H1 (cell line): ENCODE results near the gene PHACTR2. TPM values are rescaled to one million over a fixed set of nuclear protein-coding genes. Genes with fewer than 3 reads are reported as not detected.

Source experiments
- CTCF ChIA-PET: fragments of 300-600 bp; sonication (Branson Sonifier 250); formaldehyde crosslinking; loops from one replicate; lab custom pipeline; 2021; ENCODE audit not compliant: partially characterized antibody; lab: Charles Lee
- POLR2A ChIA-PET: fragments of 300-600 bp; sonication (Branson Sonifier 250); formaldehyde crosslinking; loops from one replicate; lab custom pipeline; 2021; ENCODE audit warnings: inconsistent platforms; ENCODE audit not compliant: partially characterized antibody; lab: Charles Lee
- DNase-seq, 2 experiments: peaks; one replicate each; pipeline versions ENCODE4 v3.0.0 to v3.0.0-alpha.2; 2010 to 2022; ENCODE audit warnings: low spot score in 2 of 2, low read depth in 1 of 2, mixed read lengths in 1 of 2
- FAIRE-seq: peaks from 2 replicates; lab custom pipeline; 2011; peaks lifted over from hg19 to GRCh38; lab: Jason Lieb, UNC
- H2AFZ ChIP-seq: 2 replicates; pipeline ENCODE4 v1.8.1; 2012; ENCODE audit warnings: low read length, inconsistent platforms
- H2AK5ac ChIP-seq: 2 replicates; pipeline ENCODE4 v1.6.1; 2013; ENCODE audit warnings: low read depth, low read length
- H2BK120ac ChIP-seq: replicated peaks from 2 replicates; pipeline ENCODE3; 2013; ENCODE audit warnings: low read depth, low read length, inconsistent platforms
- H2BK12ac ChIP-seq: 2 replicates; pipeline ENCODE4 v1.6.1; 2013; ENCODE audit warnings: low read depth, low read length
- H2BK15ac ChIP-seq: 2 replicates; pipeline ENCODE4 v1.6.1; 2013; ENCODE audit warnings: low read length
- H2BK20ac ChIP-seq: 2 replicates; pipeline ENCODE4 v1.6.1; 2013; ENCODE audit warnings: low read length
- H2BK5ac ChIP-seq: 2 replicates; pipeline ENCODE4 v1.6.1; 2013; ENCODE audit warnings: low read depth, low read length
- H3K14ac ChIP-seq: 2 replicates; pipeline ENCODE4 v1.6.1; 2013; ENCODE audit warnings: inconsistent platforms; ENCODE audit not compliant: insufficient read length
- H3K18ac ChIP-seq: 2 replicates; pipeline ENCODE4 v1.6.1; 2013; ENCODE audit warnings: low read length; ENCODE audit errors: extremely low read depth
- H3K23ac ChIP-seq: 2 replicates; pipeline ENCODE4 v1.6.1; 2013; ENCODE audit warnings: inconsistent platforms; ENCODE audit not compliant: insufficient read length
- H3K23me2 ChIP-seq: 2 replicates; pipeline ENCODE4 v1.6.1; 2013; ENCODE audit warnings: low read depth, low read length
- H3K27ac ChIP-seq: 2 replicates; pipeline ENCODE4 v1.6.1; 2011; ENCODE audit warnings: low read depth, low read length, inconsistent platforms
- H3K27me3 ChIP-seq, 4 experiments: replicated peaks in 1 of 4; 1 replicate in 1 of 4; 2 replicates in 3 of 4; pipeline versions ENCODE4 v1.6.1 to v1.8.1; 2011 to 2013; ENCODE audit warnings: low read length in 3 of 4, mild to moderate bottlenecking in 3 of 4, inconsistent platforms in 2 of 4, mixed read lengths in 2 of 4, moderate library complexity in 1 of 4; ENCODE audit not compliant: control insufficient read depth in 3 of 4, insufficient read depth in 3 of 4; ENCODE audit errors: extremely low read depth in 1 of 4
- H3K36me3 ChIP-seq, 4 experiments: 2 replicates each; pipeline versions ENCODE4 v1.6.1 to v1.8.1; 2011 to 2013; ENCODE audit warnings: mild to moderate bottlenecking in 4 of 4, low read length in 3 of 4, moderate library complexity in 2 of 4, control low read depth in 1 of 4, inconsistent platforms in 1 of 4; ENCODE audit not compliant: insufficient read depth in 4 of 4, control insufficient read depth in 2 of 4
- H3K4ac ChIP-seq: replicated peaks from 2 replicates; pipeline ENCODE3; 2013; ENCODE audit warnings: low read length, low read depth, mixed read lengths, inconsistent platforms; ENCODE audit not compliant: insufficient read length
- H3K4me1 ChIP-seq, 4 experiments: replicated peaks in 1 of 4; 1 replicate in 1 of 4; 2 replicates in 3 of 4; pipeline versions ENCODE4 v1.6.1 to v1.8.1; 2011 to 2013; ENCODE audit warnings: low read length in 3 of 4, inconsistent platforms in 2 of 4, mixed read lengths in 1 of 4; ENCODE audit not compliant: insufficient read depth in 4 of 4, control insufficient read depth in 3 of 4
- H3K4me2 ChIP-seq, 2 experiments: 2 replicates each; pipeline versions ENCODE4 v1.6.1 to v1.8.1; 2011 to 2013; ENCODE audit warnings: low read depth in 2 of 2, low read length in 2 of 2, control low read depth in 1 of 2, inconsistent platforms in 1 of 2, mild to moderate bottlenecking in 1 of 2; ENCODE audit not compliant: insufficient read depth in 1 of 2
- H3K4me3 ChIP-seq, 4 experiments: fragments of 200-600, 300-600 bp in 1 of 4; sonication (generic), shearing (Covaris generic), sonication (Bioruptor Twin) in 1 of 4; 2 replicates each; pipeline versions ENCODE4 v1.5.1 to v1.8.1; 2011 to 2016; ENCODE audit warnings: low read length in 4 of 4, low read depth in 3 of 4, control low read depth in 2 of 4, inconsistent platforms in 2 of 4, mild to moderate bottlenecking in 2 of 4, mixed read lengths in 1 of 4, moderate library complexity in 1 of 4; ENCODE audit not compliant: insufficient read depth in 2 of 4; ENCODE audit errors: extremely low read depth in 1 of 4
- H3K56ac ChIP-seq: replicated peaks from 2 replicates; pipeline ENCODE3; 2013; ENCODE audit warnings: low read depth, mild to moderate bottlenecking, mixed read lengths, low read length, inconsistent platforms; ENCODE audit not compliant: insufficient read length
- H3K79me1 ChIP-seq: 2 replicates; pipeline ENCODE4 v1.6.1; 2013; ENCODE audit warnings: low read depth, low read length, control low read depth
- H3K79me2 ChIP-seq, 2 experiments: 2 replicates each; pipeline versions ENCODE4 v1.6.1 to v1.8.1; 2012 to 2013; ENCODE audit warnings: low read length in 2 of 2, mild to moderate bottlenecking in 2 of 2, inconsistent platforms in 1 of 2; ENCODE audit not compliant: insufficient read depth in 2 of 2, control insufficient read depth in 1 of 2
- H3K9ac ChIP-seq, 4 experiments: replicated peaks in 1 of 4; 1 replicate in 1 of 4; 2 replicates in 3 of 4; pipeline versions ENCODE4 v1.6.1 to v1.8.1; 2011 to 2013; ENCODE audit warnings: low read depth in 3 of 4, low read length in 3 of 4, control low read depth in 2 of 4, mild to moderate bottlenecking in 2 of 4, moderate library complexity in 2 of 4, inconsistent platforms in 1 of 4; ENCODE audit errors: extremely low read depth in 1 of 4
- H3K9me3 ChIP-seq, 2 experiments: 2 replicates each; pipeline versions ENCODE4 v1.6.1 to v1.8.1; 2012 to 2013; ENCODE audit warnings: mild to moderate bottlenecking in 2 of 2, moderate library complexity in 2 of 2, control low read depth in 1 of 2, inconsistent platforms in 1 of 2, low read depth in 1 of 2, low read length in 1 of 2, mixed read lengths in 1 of 2; ENCODE audit not compliant: insufficient read depth in 2 of 2
- H4K20me1 ChIP-seq, 2 experiments: replicated peaks in 1 of 2; 2 replicates each; pipeline versions ENCODE3 to v1.8.1; 2011 to 2013; ENCODE audit warnings: inconsistent platforms in 2 of 2, low read length in 2 of 2, mild to moderate bottlenecking in 1 of 2; ENCODE audit not compliant: insufficient read depth in 2 of 2, control insufficient read depth in 1 of 2
- H4K5ac ChIP-seq: 2 replicates; pipeline ENCODE4 v1.6.1; 2013; ENCODE audit warnings: low read length, low read depth, mixed read lengths, inconsistent platforms; ENCODE audit not compliant: insufficient read length
- H4K8ac ChIP-seq: 2 replicates; pipeline ENCODE4 v1.8.0; 2013; ENCODE audit warnings: mild to moderate bottlenecking, moderate library complexity, low read length, inconsistent platforms; ENCODE audit not compliant: insufficient read depth; ENCODE audit errors: extremely low read depth
- H4K91ac ChIP-seq: replicated peaks from 2 replicates; pipeline ENCODE3; 2013; ENCODE audit warnings: low read length, mixed read lengths, inconsistent platforms; ENCODE audit not compliant: insufficient read length
- BRCA1 ChIP-seq: IDR thresholded peaks from 2 replicates; pipeline ENCODE4 v1.6.1; 2012; ENCODE audit warnings: low read depth, low read length, improper control_type of control experiment
- CEBPB ChIP-seq: IDR thresholded peaks from 2 replicates; pipeline ENCODE4 v1.6.1; 2012; ENCODE audit warnings: low read depth, low read length
- CHD2 ChIP-seq: IDR thresholded peaks from 2 replicates; pipeline ENCODE4 v1.6.1; 2012; ENCODE audit warnings: low read length, improper control_type of control experiment
- CREB1 ChIP-seq: IDR thresholded peaks from 2 replicates; pipeline ENCODE4 v1.6.1; 2012; ENCODE audit warnings: inconsistent platforms
- E2F6 ChIP-seq: IDR thresholded peaks from 2 replicates; pipeline ENCODE4 v1.6.1; 2012; ENCODE audit warnings: inconsistent platforms
- EP300 ChIP-seq, 2 experiments: IDR thresholded peaks; 1 replicate in 1 of 2; 2 replicates in 1 of 2; pipeline ENCODE4 v1.6.1; 2011 to 2012; ENCODE audit warnings: low read depth in 2 of 2, low read length in 2 of 2, mild to moderate bottlenecking in 2 of 2, borderline replicate concordance in 1 of 2, inconsistent platforms in 1 of 2, moderate library complexity in 1 of 2
- KDM5A ChIP-seq: fragments of 200-600 bp; IDR thresholded peaks from 2 replicates; pipeline ENCODE4 v1.7.1; 2012; ENCODE audit warnings: mild to moderate bottlenecking, low read length, inconsistent platforms, mixed read lengths
- MAFK ChIP-seq: IDR thresholded peaks from 2 replicates; pipeline ENCODE4 v1.6.1; 2012; ENCODE audit warnings: low read depth, mild to moderate bottlenecking, improper control_type of control experiment, low read length
- NANOG ChIP-seq: IDR thresholded peaks from 2 replicates; pipeline ENCODE4 v1.6.1; 2011; ENCODE audit warnings: low read length, low read depth, mild to moderate bottlenecking, inconsistent platforms; ENCODE audit not compliant: insufficient read depth, poor library complexity, severe bottlenecking
- POLR2AphosphoS5 ChIP-seq: IDR thresholded peaks from 2 replicates; pipeline ENCODE4 v1.6.1; 2011; ENCODE audit warnings: low read depth, low read length
- POU5F1 ChIP-seq: IDR thresholded peaks from 2 replicates; pipeline ENCODE4 v1.6.1; 2011; ENCODE audit warnings: low read depth, mild to moderate bottlenecking, low read length, moderate library complexity
- SP1 ChIP-seq: IDR thresholded peaks from 2 replicates; pipeline ENCODE4 v1.6.1; 2011; ENCODE audit warnings: low read depth, low read length
- SP4 ChIP-seq: IDR thresholded peaks from 2 replicates; pipeline ENCODE4 v1.6.1; 2012; ENCODE audit warnings: low read length, inconsistent platforms
- TAF7 ChIP-seq: optimal IDR thresholded peaks from 2 replicates; pipeline ENCODE3; 2011; ENCODE audit warnings: low read depth, mild to moderate bottlenecking, inconsistent platforms, low read length, moderate library complexity, borderline replicate concordance
- YY1 ChIP-seq: IDR thresholded peaks from 2 replicates; pipeline ENCODE4 v1.6.1; 2011; ENCODE audit warnings: low read depth, mild to moderate bottlenecking, low read length
- WGBS, 2 experiments: shearing (Covaris generic) in 1 of 2; methylation state at CpG; one replicate each; pipeline versions ENCODE4 v1.1.6 to v1.1.7; 2013 to 2015; ENCODE audit warnings: low lambda C conversion rate in 2 of 2, mixed read lengths in 2 of 2, inconsistent platforms in 1 of 2, low coverage in 1 of 2, missing lambda C conversion rate in 1 of 2; ENCODE audit not compliant: insufficient replicate concordance in 2 of 2, insufficient coverage in 1 of 2, insufficient read length in 1 of 2; ENCODE audit errors: extremely low coverage in 1 of 2, missing lambda C conversion rate in 1 of 2; 5-methylcytosine and 5-hydroxymethylcytosine counted together
- polyA plus RNA-seq, 7 experiments: library from polyadenylated mRNA; depleted of rRNA in 3 of 7; stranded (reverse) in 5 of 7; unstranded in 2 of 7; fragments of >200 nt in 5 of 7; fragments of 200-250 nt in 2 of 7; gene quantifications; 1 replicate in 5 of 7; 2 replicates in 1 of 7; 4 replicates in 1 of 7; pipeline versions ENCODE4 v1.2.1 to v1.2.3, GENCODE V29; 2011 to 2013; ENCODE audit warnings: missing spikeins in 2 of 7, mixed read lengths in 2 of 7
- total RNA-seq: library from RNA; stranded (reverse); fragmentation: NEBNext Ultra II Directional; extraction: Animal tissue kit (Norgen Biotek cat#: 25700); gene quantifications from 2 replicates; pipeline ENCODE4 v1.2.1, GENCODE V29; 2021

Gene PHACTR2
- total and polyA plus RNA-seq, 2 of the 8 experiments (the other 6 are each of a cell fraction or from before 2014, with no cell fraction given) = 16.9 to 131 TPM

DNA sequence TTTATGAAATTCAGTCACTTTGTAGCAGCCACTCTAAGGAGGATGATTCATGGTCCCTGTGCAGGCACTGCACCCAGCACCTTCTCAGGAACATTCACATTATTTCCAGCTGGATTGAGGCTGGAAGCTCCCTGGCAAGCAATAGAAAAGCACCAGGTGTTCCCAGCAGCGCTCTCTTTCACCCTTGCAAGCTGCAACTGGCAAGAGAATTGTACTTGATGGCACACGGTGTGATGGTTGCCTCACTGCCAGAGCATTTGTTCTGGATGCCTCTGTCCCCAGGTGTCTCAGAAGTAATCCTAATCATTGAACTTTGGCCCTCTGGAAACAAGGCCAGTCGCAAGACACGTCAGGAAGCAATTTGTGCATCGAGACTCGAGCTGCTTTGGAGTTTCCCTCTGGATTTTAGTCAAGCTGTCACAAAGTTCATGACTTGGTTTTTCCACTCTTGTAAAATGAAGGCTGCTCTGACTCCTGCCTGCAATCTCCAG lies 24.9 kb upstream of the PHACTR2 start:
- Histone ChIP-seq H3K9me3 (peaks cover 4 to 6% of the 10 kb centered on the region in 2 experiments; a peak in 2 of 4 replicates), H3K9ac (no peak overlapping the region), H3K18ac (no peak overlapping the region), H3K23ac (no peak overlapping the region), H3K23me2 (no peaks in the 10 kb centered on the region), H3K56ac (no peak overlapping the region), H3K79me1 (no peaks in the 10 kb centered on the region), H4K20me1 (peaks cover 0 to 3% of the 10 kb centered on the region in 2 experiments), H3K4me3 (no peak overlapping the region), H4K91ac (no peak overlapping the region), H2AFZ (peak overlapping the region; percentile 74; the same call in 1 of the 2 replicates), H3K4ac (no peak overlapping the region), H3K36me3 (no peaks in the 10 kb centered on the region), H3K27ac (no peak overlapping the region), H4K5ac (no peak overlapping the region), H3K4me1 (peaks cover 0 to 4% (median 2%) of the 10 kb centered on the region in 4 experiments; a peak in 4 of 7 replicates), H3K79me2 (no peaks in the 10 kb centered on the region), H2BK5ac (no peak overlapping the region), H2BK20ac (no peak overlapping the region), H3K4me2 (no peak overlapping the region), H4K8ac (no peak overlapping the region), H2AK5ac (no peak overlapping the region), H2BK15ac (no peak overlapping the region), H2BK12ac (no peak overlapping the region), H3K27me3 (no peaks in the 10 kb centered on the region), H3K14ac (no peak overlapping the region), H2BK120ac (no peak overlapping the region)
- no peak for DNase-seq
- WGBS, 2 experiments = 87% methylated on average over 6 of the region's 6 CpGs; no CpG with 5 or more reads in 1 of the 2 experiments
- FAIRE-seq = no peak
- POLR2A ChIA-PET = interaction anchor here (1.3 kb wide), 1 partner anchor 190 kb away, joined by 5 read pairs; the partner anchor contains the start of gene LTV1
- CTCF ChIA-PET = interaction anchor here (0.6 to 2.5 kb wide), 9 partner anchors 9 to 942 kb away, joined by 3 to 8 read pairs (median 4); no protein-coding TSS in a partner anchor
- TF ChIP-seq TAF7 (no peak), CEBPB (no peak), YY1 (no peak), EP300 (IDR thresholded peaks at IDR 0.05; ENCODE audit: borderline replicate concordance in 1 of 2, low read depth in 2 of 2, low read length in 2 of 2) (no peak), MAFK (no peak), SP1 (no peak), E2F6 (no peak), KDM5A (no peak), CREB1 (no peak), CHD2 (no peak), POLR2AphosphoS5 (no peak), SP4 (no peak), BRCA1 (no peak), NANOG (no peak), POU5F1 (no peak)
